Ascending aorta (tissue), 2 donors: ENCODE measurements around the gene ARID3B. TPM values are rescaled to one million over a fixed set of nuclear protein-coding genes. Genes with fewer than 3 reads are reported as not detected.

Experiments used
- DNase-seq, 2 donors: peaks; one replicate each; pipeline ENCODE4 v3.0.0-alpha.2; 2019; ENCODE audit warnings: low spot score in 2 of 2
- H3K27ac ChIP-seq, 2 donors: fragments of 200-600 bp; sonication (generic); one replicate each; pipeline ENCODE4 v1.5.1; 2016 to 2017; ENCODE audit warnings: mild to moderate bottlenecking in 1 of 2
- H3K27me3 ChIP-seq: fragments of 200-600 bp; sonication (generic); one replicate; pipeline ENCODE4 v1.5.1; 2017
- H3K36me3 ChIP-seq, 2 donors: fragments of 200-600 bp; sonication (generic); one replicate each; pipeline ENCODE4 v1.5.1; 2016
- H3K4me1 ChIP-seq, 2 donors: fragments of 200-600 bp; sonication (generic); one replicate each; pipeline ENCODE4 v1.5.1; 2016 to 2017; ENCODE audit warnings: mild to moderate bottlenecking in 1 of 2
- H3K4me3 ChIP-seq, 2 donors: fragments of 200-600 bp; sonication (generic); one replicate each; pipeline ENCODE4 v1.5.1; 2016 to 2017; ENCODE audit warnings: mild to moderate bottlenecking in 1 of 2
- H3K9me3 ChIP-seq, 2 donors: fragments of 200-600 bp; sonication (generic); one replicate each; pipeline ENCODE4 v1.5.1; 2016
- CTCF ChIP-seq, 3 experiments: fragments of 200-600 bp in 2 of 3; fragments of 450-650 bp in 1 of 3; sonication (generic) in 2 of 3; IDR thresholded peaks; one replicate each; pipeline ENCODE4 v1.5.1; 2016 to 2019; ENCODE audit warnings: antibody characterized with exemption in 3 of 3, mild to moderate bottlenecking in 1 of 3, moderate library complexity in 1 of 3
- intact Hi-C: fragments of 100-400 bp; cut with DNase I; formaldehyde crosslinking; loops from one replicate; pipeline ENCODE4 v1.15.1; 2023
- total RNA-seq: library from RNA; depleted of rRNA; stranded (reverse); fragments of >200 nt; gene quantifications from one replicate; pipeline ENCODE4 v1.1.0, GENCODE V29; 2016

The ARID3B gene
- total RNA-seq, 1 donor from 2014 or later: 13.3 TPM

DNA sequence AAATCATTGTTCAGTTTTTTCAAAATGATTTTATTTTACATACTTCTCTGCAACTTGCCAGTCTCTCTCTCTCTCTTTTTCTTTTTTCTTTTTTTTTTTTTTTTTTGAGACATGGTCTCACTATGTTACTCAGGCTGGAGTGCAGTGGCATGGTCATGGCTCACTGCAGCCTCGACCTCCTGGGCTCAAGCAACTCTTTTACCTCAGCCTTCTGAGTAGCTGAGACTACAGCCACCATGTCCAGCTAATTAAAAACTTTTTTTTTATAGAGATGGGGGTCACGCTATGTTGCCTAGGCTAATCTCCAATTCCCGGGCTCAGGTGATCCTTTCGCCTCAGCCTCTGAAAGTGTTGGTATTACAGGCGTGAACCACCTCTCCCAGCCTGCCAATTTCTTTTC, 12.1 kb upstream of the ARID3B start:
- TF ChIP-seq CTCF (IDR thresholded peaks at IDR 0.05): no peak
- H3K27ac ChIP-seq: no peak overlapping the region
- no peak overlapping the region for H3K4me3 ChIP-seq
- DNase-seq: no peak
- H3K9me3 ChIP-seq: no peaks in the 10 kb centered on the region
- H3K4me1 ChIP-seq: no peaks in the 10 kb centered on the region
- H3K27me3 ChIP-seq: no peaks in the 10 kb centered on the region
- no peaks in the 10 kb centered on the region for H3K36me3 ChIP-seq
- intact Hi-C loops: no loop called here

DNA sequence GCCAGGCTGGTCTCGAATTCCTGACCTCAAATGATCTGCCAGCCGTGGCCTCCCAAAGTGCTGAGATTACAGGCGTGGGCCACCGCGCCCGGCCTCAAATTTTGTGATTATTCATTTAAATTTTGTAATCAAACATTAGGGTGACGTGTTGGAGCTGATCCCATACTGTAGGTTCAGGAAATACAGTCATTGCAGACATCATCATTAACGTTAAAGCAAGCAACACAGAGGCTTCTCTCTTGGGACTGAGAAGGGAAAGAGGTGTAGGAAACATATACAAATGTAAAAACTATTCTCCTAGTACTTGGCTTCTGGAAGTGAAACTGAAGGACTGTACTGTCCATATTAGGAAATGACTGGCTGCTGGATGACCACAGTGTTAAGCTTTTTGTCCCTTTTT, 11.1 kb upstream of the ARID3B start:
- TF ChIP-seq CTCF (IDR thresholded peaks at IDR 0.05): no peak
- H3K4me3 ChIP-seq: no peak overlapping the region
- DNase-seq: no peak
- no peaks in the 10 kb centered on the region for H3K27me3 ChIP-seq
- H3K4me1 ChIP-seq: no peaks in the 10 kb centered on the region
- intact Hi-C loops: no loop called here
- no peaks in the 10 kb centered on the region for H3K36me3 ChIP-seq
- H3K27ac ChIP-seq: no peak overlapping the region
- no peaks in the 10 kb centered on the region for H3K9me3 ChIP-seq

DNA sequence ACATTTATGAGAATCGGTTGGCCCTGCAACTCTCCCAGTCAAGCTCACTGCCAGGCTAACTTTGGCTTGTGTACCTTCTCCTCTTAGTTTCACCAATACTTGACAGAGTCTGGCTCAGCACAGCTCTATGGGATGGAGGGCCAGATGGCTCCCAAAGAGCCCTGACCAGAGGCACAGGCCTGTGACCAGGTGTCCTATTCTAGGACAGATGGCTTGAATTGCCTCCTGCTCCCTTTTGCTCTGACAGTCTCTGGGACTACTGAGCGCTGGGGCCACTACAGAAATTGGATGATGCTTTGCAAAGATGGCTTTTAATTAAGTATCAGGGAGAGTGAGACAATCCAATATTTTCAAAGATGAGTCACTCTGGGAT, 10.3 kb upstream of the ARID3B start:
- no peak for DNase-seq
- no peak overlapping the region for H3K27ac ChIP-seq
- no peaks in the 10 kb centered on the region for H3K4me1 ChIP-seq
- no peaks in the 10 kb centered on the region for H3K27me3 ChIP-seq
- intact Hi-C loops: no loop called here
- H3K4me3 ChIP-seq: no peak overlapping the region
- no peaks in the 10 kb centered on the region for H3K9me3 ChIP-seq
- H3K36me3 ChIP-seq: no peaks in the 10 kb centered on the region
- no peak for TF ChIP-seq CTCF (IDR thresholded peaks at IDR 0.05)

- Histone ChIP-seq H3K27ac (no peak overlapping the region), H3K36me3 (no peaks in the 10 kb centered on the region), H3K4me3 (no peak overlapping the region), H3K9me3 (no peaks in the 10 kb centered on the region), H3K4me1 (no peaks in the 10 kb centered on the region), H3K27me3 (no peaks in the 10 kb centered on the region)
- TF ChIP-seq CTCF (IDR thresholded peaks at IDR 0.05): no peak
- intact Hi-C loops: no loop called here
- no peak for DNase-seq
These were observed 9.7 kb upstream of the ARID3B start for GRCh38 chr15:74531144-74531811.

DNA sequence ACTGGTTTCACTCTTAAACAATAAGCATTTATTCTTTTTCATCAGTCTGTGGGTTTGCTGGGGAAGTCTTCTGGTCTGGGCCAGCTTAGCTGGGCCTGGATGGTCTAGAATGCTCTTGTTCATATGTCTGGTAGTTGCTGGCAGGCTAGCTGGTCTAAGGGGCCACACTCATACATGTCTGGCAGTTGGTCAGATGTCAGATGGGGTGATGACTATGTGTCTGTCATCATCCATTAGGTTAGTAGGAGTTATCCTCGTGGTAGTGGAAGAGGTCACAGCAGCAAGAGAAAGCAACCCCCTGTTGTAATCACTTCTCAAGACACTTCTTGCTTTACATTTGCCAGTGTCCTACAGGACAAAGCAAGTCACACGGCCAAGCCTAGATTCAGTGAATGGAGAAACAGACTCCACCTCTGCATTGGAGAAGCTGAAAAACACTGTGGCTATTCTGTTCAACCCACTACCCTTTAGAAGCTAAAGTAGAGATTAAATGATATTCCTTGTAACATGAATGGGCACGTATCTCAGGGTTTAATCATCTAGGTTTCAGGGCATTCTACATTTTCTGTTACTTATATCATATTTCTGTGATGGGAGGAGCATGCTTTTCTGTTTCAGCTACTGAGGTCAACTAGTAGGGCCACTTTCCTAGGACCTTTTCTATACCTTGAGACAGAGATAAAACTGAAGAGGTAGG, 5.5 kb upstream of the ARID3B start:
- intact Hi-C loops: no loop called here
- DNase-seq: no peak
- Histone ChIP-seq H3K4me1 (peaks cover 4 to 9% of the 10 kb centered on the region in 2 donors), H3K36me3 (no peaks in the 10 kb centered on the region), H3K9me3 (no peaks in the 10 kb centered on the region), H3K27me3 (no peaks in the 10 kb centered on the region), H3K4me3 (no peak overlapping the region), H3K27ac (no peak overlapping the region)
- TF ChIP-seq CTCF (IDR thresholded peaks at IDR 0.05): no peak
